ENCODE measurements around the gene SH3RF2.

SH3RF2 gene

DNA sequence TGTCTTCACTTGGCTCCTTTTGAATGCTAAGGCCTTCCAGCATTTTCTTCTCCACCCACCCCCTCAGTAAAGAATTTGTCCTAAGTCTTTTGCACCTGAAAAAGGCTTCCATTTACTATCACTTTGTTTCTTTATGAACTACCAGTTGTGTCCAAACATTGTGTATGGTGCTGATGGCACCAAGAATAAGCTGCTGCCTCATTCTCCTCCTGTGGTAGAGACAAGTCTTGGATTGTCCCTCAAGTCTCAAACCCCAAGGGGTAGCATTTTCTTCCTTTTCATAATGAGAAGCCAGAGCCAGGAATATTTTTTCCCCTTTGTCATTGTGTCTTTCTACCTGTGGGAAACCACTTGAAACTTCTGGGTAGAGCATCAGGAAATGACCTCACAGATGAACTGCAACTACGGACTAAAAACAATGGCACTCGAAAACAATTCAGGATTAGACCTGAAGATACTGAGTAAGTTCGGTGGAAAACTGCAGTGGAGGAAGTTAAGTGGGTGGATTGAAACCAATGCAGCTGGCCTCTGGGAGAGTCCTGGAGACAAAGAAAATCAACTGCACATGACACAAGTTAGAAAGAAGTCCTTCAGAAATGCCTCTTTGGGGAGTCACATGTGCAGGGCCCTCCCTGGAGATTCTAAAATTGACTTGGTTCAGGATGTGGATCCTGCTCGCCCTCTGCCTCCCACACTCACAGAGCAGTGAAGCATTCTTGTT, 80.5 kb downstream of the SH3RF2 start:
- Histone ChIP-seq H3K9me3 (ENCODE audit: control insufficient read depth, insufficient read depth, low read depth, low read length) (no peaks in the 10 kb centered on the region), H3K4me1 (ENCODE audit: control insufficient read depth, insufficient read depth, low read length) (no peaks in the 10 kb centered on the region), H3K36me3 (ENCODE audit: control insufficient read depth in 2 of 2, insufficient read depth in 1 of 2, low read length in 2 of 2) (no peaks in the 10 kb centered on the region), H3K4me3 (ENCODE audit: low read depth, low read length) (no peak overlapping the region), H3K27ac (ENCODE audit: extremely low read depth, low read depth, low read length) (no peak overlapping the region)
- ChIA-PET CTCF (no interaction called here), POLR2A (interaction anchor here (0.5 kb wide), 1 partner anchor 29 kb away, joined by 3 read pairs; no protein-coding TSS in a partner anchor)
- no peak for TF ChIP-seq HOXA7 (CRISPR knock-in tag; IDR thresholded peaks at IDR 0.05; ENCODE audit: borderline replicate concordance)
- no peak for TF ChIP-seq KLF9 (tag by site-specific recombination; IDR thresholded peaks at IDR 0.05; ENCODE audit: low read depth)
- 0 out of 2 replicates have a peak, but pooled peaks have one; percentile 6 for TF ChIP-seq ZFHX2 (tag by site-specific recombination; conservative IDR thresholded peaks at IDR 0.05)

DNA sequence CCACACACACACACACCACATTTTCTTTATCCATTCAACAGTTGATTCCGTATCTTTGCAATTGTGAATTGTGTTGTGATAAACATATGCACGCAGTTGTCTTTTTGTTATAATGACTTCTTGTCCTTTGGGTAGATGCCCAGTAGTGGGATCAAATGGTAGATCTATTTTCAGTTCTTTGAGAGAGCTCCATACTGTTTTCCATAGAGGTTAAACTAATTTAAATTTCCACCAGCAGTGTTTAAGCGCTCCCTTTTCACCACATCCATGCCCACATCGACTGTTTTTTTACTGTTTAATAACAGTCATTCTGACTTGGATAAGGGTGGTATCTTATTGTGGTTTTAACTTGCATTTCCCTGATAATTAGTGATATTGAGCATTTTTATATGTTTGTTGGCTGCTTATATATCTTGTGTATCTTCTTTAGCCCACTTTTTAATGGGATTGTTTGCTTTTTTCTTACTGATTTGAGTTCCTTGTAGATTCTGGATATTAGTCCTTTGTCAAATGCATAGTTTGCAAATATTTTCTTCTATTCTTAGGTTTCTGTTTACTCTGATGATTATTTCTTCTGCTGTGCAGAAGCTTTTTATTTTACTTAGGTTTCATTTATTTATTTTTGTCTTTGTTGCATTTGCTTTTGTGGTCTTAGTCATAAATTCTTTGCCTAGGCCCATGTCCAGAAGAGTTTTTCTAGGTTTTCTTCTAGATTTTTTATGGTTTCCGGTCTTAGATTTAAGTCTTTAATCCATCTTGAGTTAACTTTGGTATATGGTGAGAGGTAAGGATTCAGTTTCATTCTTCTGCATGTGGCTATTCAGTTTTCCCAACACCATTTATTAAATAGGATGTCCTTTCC, 82.4 kb downstream of the SH3RF2 start:
- H3K9me3 ChIP-seq (ENCODE audit: control insufficient read depth, insufficient read depth, low read depth, low read length), result no peaks in the 10 kb centered on the region
- no peak overlapping the region for H3K27ac ChIP-seq (ENCODE audit: extremely low read depth, low read depth, low read length)
- ChIA-PET CTCF (no interaction called here), POLR2A (no interaction called here)
- TF ChIP-seq GLI2 (tag by site-specific recombination; IDR thresholded peaks at IDR 0.05; ENCODE audit: borderline replicate concordance, low read depth) (no peak), ZNF274 (IDR thresholded peaks at IDR 0.05; ENCODE audit: low read length) (no peak), ZNF274 (tag by site-specific recombination; IDR thresholded peaks at IDR 0.05; ENCODE audit: borderline replicate concordance) (no peak), ZFP69B (tag by site-specific recombination; IDR thresholded peaks at IDR 0.05) (no peak), ZNF404 (tag by site-specific recombination; IDR thresholded peaks at IDR 0.05) (no peak), SP7 (tag by site-specific recombination; IDR thresholded peaks at IDR 0.05) (no peak), ZNF341 (tag by site-specific recombination; IDR thresholded peaks at IDR 0.05; ENCODE audit: low read depth) (no peak), ZNF785 (tag by site-specific recombination; IDR thresholded peaks at IDR 0.05) (no peak)
- TF ChIP-seq, protein P1, sequence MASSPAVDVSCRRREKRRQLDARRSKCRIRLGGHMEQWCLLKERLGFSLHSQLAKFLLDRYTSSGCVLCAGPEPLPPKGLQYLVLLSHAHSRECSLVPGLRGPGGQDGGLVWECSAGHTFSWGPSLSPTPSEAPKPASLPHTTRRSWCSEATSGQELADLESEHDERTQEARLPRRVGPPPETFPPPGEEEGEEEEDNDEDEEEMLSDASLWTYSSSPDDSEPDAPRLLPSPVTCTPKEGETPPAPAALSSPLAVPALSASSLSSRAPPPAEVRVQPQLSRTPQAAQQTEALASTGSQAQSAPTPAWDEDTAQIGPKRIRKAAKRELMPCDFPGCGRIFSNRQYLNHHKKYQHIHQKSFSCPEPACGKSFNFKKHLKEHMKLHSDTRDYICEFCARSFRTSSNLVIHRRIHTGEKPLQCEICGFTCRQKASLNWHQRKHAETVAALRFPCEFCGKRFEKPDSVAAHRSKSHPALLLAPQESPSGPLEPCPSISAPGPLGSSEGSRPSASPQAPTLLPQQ (tag by site-specific recombination; IDR thresholded peaks at IDR 0.05), result no peak
- TF ChIP-seq, protein P2, sequence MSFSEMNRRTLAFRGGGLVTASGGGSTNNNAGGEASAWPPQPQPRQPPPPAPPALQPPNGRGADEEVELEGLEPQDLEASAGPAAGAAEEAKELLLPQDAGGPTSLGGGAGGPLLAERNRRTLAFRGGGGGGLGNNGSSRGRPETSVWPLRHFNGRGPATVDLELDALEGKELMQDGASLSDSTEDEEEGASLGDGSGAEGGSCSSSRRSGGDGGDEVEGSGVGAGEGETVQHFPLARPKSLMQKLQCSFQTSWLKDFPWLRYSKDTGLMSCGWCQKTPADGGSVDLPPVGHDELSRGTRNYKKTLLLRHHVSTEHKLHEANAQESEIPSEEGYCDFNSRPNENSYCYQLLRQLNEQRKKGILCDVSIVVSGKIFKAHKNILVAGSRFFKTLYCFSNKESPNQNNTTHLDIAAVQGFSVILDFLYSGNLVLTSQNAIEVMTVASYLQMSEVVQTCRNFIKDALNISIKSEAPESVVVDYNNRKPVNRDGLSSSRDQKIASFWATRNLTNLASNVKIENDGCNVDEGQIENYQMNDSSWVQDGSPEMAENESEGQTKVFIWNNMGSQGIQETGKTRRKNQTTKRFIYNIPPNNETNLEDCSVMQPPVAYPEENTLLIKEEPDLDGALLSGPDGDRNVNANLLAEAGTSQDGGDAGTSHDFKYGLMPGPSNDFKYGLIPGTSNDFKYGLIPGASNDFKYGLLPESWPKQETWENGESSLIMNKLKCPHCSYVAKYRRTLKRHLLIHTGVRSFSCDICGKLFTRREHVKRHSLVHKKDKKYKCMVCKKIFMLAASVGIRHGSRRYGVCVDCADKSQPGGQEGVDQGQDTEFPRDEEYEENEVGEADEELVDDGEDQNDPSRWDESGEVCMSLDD (tag by site-specific recombination; IDR thresholded peaks at IDR 0.05), result no peak
- no peak overlapping the region for H3K4me3 ChIP-seq (ENCODE audit: low read depth, low read length)
- no peaks in the 10 kb centered on the region for H3K4me1 ChIP-seq (ENCODE audit: control insufficient read depth, insufficient read depth, low read length)
- no peaks in the 10 kb centered on the region for H3K36me3 ChIP-seq (ENCODE audit: control insufficient read depth in 2 of 2, insufficient read depth in 1 of 2, low read length in 2 of 2)

DNA sequence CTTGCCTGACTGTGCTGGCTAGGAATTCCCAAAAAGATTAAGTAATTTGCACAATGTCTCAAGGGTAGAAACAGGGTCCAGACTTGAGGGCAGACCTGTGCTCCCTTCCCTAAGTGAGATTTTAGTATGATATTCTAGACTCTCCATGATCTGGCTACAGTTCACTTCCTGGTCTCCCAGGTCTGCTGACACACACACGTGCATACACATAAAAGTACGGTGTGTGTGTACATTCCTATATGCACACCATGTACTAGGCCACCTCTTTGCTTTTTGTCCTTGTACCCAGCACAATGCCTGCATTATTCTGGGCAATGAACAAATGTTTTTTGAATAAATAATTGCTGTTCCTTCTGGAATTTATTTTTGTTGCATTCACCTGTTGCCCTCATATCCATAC, 83.7 kb downstream of the SH3RF2 start:
- H3K4me1 ChIP-seq (ENCODE audit: control insufficient read depth, insufficient read depth, low read length), result no peaks in the 10 kb centered on the region
- TF ChIP-seq ZNF302 (tag by site-specific recombination; IDR thresholded peaks at IDR 0.05; ENCODE audit: low read depth) (no peak), SCRT2 (tag by site-specific recombination; IDR thresholded peaks at IDR 0.05) (peak; percentile 48)
- H3K27ac ChIP-seq (ENCODE audit: extremely low read depth, low read depth, low read length), result no peak overlapping the region
- H3K4me3 ChIP-seq (ENCODE audit: low read depth, low read length), result no peak overlapping the region
- no peaks in the 10 kb centered on the region for H3K9me3 ChIP-seq (ENCODE audit: control insufficient read depth, insufficient read depth, low read depth, low read length)
- H3K36me3 ChIP-seq (ENCODE audit: control insufficient read depth in 2 of 2, insufficient read depth in 1 of 2, low read length in 2 of 2), result no peaks in the 10 kb centered on the region
- POLR2A ChIA-PET, result no interaction called here
- CTCF ChIA-PET, result interaction anchor here (0.9 to 1.0 kb wide), 2 partner anchors 20 to 33 kb away, joined by 3 to 4 read pairs; no protein-coding TSS in a partner anchor

Data from HEK293 (cell line).